Loucy (cell line): ENCODE data around the gene ALDH6A1.
"Not testable (repeated sequence)": the region's sequence is repeated elsewhere in the genome, so short reads cannot be mapped to it uniquely, and the experiment has no call there.

Source experiments
- H2AFZ ChIP-seq: fragments of 200-600 bp; sonication (generic); 2 replicates; pipeline ENCODE4 v1.6.0; 2016; ENCODE audit warnings: antibody characterized with exemption, mild to moderate bottlenecking, low read length, moderate library complexity
- H3F3A ChIP-seq: fragments of 200-600 bp; 2 replicates; pipeline ENCODE4 v1.6.0; 2016; ENCODE audit warnings: antibody characterized with exemption, low read depth, mild to moderate bottlenecking
- H3K27me3 ChIP-seq: fragments of 200-600 bp; sonication (generic); 2 replicates; pipeline ENCODE4 v1.6.1; 2014; ENCODE audit warnings: low read length, mild to moderate bottlenecking; ENCODE audit not compliant: insufficient read depth, poor library complexity, severe bottlenecking
- H3K36me3 ChIP-seq: fragments of 200-600 bp; sonication (generic); 2 replicates; pipeline ENCODE4 v1.6.1; 2016; ENCODE audit warnings: low read length; ENCODE audit not compliant: insufficient read depth
- H3K4me1 ChIP-seq: fragments of 200-600 bp; sonication (generic); 2 replicates; pipeline ENCODE4 v1.5.1; 2014; ENCODE audit warnings: low read length, mild to moderate bottlenecking; ENCODE audit not compliant: insufficient read depth, poor library complexity, severe bottlenecking
- H3K4me2 ChIP-seq: fragments of 200-600 bp; sonication (generic); 2 replicates; pipeline ENCODE4 v1.6.0; 2014; ENCODE audit warnings: antibody characterized with exemption, low read length, low read depth, mild to moderate bottlenecking; ENCODE audit not compliant: poor library complexity, severe bottlenecking
- H3K4me3 ChIP-seq: fragments of 200-600 bp; sonication (generic); 2 replicates; pipeline ENCODE4 v1.5.1; 2014; ENCODE audit warnings: low read length, mild to moderate bottlenecking, mixed read lengths; ENCODE audit not compliant: poor library complexity, severe bottlenecking
- H3K79me2 ChIP-seq: fragments of 200-600 bp; sonication (generic); 2 replicates; pipeline ENCODE4 v1.6.1; 2014; ENCODE audit warnings: low read length; ENCODE audit not compliant: insufficient read depth
- H3K9ac ChIP-seq: fragments of 200-600 bp; sonication (generic); 2 replicates; pipeline ENCODE4 v1.6.0; 2014; ENCODE audit warnings: mild to moderate bottlenecking, low read depth, low read length, moderate library complexity; ENCODE audit not compliant: poor library complexity, severe bottlenecking
- H3K9me2 ChIP-seq: fragments of 200-600 bp; sonication (generic); replicated peaks from 2 replicates; pipeline ENCODE4 v1.6.1; 2016; ENCODE audit warnings: low read depth, low read length, mixed read lengths
- H3K9me3 ChIP-seq: fragments of 200-600 bp; sonication (generic); 2 replicates; pipeline ENCODE4 v1.6.1; 2014; ENCODE audit warnings: mild to moderate bottlenecking, antibody characterized with exemption, low read length, low read depth; ENCODE audit not compliant: insufficient read depth
- H4K20me1 ChIP-seq: fragments of 200-600 bp; sonication (generic); 2 replicates; pipeline ENCODE4 v1.6.0; 2014; ENCODE audit warnings: antibody characterized with exemption, low read length, mild to moderate bottlenecking; ENCODE audit not compliant: insufficient read depth, poor library complexity, severe bottlenecking
- EZH2phosphoT487 ChIP-seq: fragments of 200-600 bp; IDR thresholded peaks from 2 replicates; pipeline ENCODE4 v1.6.1; 2018; ENCODE audit warnings: antibody characterized with exemption, mild to moderate bottlenecking, moderate library complexity, borderline replicate concordance
- TF ChIP-seq, protein P1 (sequence below): fragments of 200-600 bp; sonication (generic); conservative IDR thresholded peaks from 2 replicates; pipeline ENCODE4 v1.5.1; 2014; ENCODE audit warnings: mild to moderate bottlenecking, antibody characterized with exemption, low read length

ALDH6A1 gene

DNA sequence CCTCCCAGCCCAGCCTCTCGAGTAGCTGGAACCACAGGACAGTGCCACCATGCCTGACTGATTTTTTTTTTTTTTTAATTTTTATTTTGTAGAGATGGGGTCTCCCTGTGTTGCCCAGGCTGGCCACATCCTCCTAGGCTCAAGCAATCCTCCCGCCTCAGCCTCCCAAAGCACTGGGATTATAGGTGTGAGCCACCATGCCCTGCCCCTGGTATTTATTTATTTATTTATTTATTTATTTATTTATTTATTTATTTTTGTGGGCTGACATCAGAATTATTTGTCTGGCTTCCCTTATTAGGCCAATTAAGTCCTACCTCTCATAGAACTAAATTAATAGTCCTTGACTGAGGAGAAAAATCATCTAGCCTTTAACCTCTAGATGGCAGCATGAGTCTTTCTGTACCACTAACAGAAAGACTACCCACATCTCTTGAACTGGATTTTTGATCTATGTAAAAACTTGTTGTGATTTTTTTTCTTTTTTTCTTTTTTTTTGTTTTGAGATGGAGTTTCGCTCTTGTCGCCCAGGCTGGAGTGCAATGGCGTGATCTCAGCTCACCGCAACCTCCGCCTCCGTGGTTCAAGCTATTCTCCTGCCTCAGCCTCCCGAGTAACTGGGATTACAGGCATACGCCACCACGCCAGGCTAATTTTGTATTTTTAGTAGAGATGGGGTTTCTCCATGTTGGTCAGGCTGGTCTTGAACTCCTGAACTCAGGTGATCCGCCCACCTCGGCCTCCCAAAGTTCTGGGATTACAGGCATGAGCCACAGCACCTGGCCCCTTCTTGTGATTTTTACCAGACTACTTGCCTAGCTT is 27.4 kb upstream of the ALDH6A1 start:
- not testable (repeated sequence) for H3K9ac ChIP-seq, H4K20me1 ChIP-seq, H3K36me3 ChIP-seq, H3K79me2 ChIP-seq, H3K4me1 ChIP-seq, H3K9me2 ChIP-seq, H3K9me3 ChIP-seq, H3K4me2 ChIP-seq, H2AFZ ChIP-seq, H3K4me3 ChIP-seq, H3K27me3 ChIP-seq, H3F3A ChIP-seq
- TF ChIP-seq, protein P1, sequence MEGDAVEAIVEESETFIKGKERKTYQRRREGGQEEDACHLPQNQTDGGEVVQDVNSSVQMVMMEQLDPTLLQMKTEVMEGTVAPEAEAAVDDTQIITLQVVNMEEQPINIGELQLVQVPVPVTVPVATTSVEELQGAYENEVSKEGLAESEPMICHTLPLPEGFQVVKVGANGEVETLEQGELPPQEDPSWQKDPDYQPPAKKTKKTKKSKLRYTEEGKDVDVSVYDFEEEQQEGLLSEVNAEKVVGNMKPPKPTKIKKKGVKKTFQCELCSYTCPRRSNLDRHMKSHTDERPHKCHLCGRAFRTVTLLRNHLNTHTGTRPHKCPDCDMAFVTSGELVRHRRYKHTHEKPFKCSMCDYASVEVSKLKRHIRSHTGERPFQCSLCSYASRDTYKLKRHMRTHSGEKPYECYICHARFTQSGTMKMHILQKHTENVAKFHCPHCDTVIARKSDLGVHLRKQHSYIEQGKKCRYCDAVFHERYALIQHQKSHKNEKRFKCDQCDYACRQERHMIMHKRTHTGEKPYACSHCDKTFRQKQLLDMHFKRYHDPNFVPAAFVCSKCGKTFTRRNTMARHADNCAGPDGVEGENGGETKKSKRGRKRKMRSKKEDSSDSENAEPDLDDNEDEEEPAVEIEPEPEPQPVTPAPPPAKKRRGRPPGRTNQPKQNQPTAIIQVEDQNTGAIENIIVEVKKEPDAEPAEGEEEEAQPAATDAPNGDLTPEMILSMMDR, result peak; percentile 63

DNA sequence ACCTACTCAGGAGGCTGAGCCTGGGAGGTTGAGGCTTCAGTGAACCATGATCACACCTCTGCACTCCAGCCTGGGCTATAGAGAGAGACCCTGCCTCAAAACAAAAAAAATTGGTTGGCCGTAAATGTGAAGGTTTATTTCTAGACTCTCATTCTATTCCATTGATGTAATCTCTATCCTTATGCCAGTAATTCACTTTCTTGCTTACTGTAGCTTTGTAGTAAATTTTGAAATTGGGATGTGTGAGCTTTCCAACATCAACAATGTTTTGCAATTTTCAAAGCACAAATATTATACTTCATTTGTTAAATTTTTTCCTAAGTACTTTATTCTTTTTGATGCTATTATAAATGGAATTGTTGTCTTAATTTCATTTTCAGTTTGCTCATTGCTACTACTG is 25.1 kb upstream of the ALDH6A1 start:
- Histone ChIP-seq H4K20me1 (no peaks in the 10 kb centered on the region), H3K36me3 (0 out of 2 replicates have a peak, but pooled peaks cover 4% of the 10 kb centered on the region), H2AFZ (no peak overlapping the region), H3K9me3 (no peaks in the 10 kb centered on the region), H3K4me2 (no peak overlapping the region), H3K79me2 (no peaks in the 10 kb centered on the region), H3K4me3 (no peak overlapping the region), H3K4me1 (no peaks in the 10 kb centered on the region), H3K27me3 (no peaks in the 10 kb centered on the region), H3F3A (no peaks in the 10 kb centered on the region), H3K9me2 (no peaks in the 10 kb centered on the region), H3K9ac (no peak overlapping the region)
- TF ChIP-seq, protein P1, result no peak
- no peak for TF ChIP-seq EZH2phosphoT487

DNA sequence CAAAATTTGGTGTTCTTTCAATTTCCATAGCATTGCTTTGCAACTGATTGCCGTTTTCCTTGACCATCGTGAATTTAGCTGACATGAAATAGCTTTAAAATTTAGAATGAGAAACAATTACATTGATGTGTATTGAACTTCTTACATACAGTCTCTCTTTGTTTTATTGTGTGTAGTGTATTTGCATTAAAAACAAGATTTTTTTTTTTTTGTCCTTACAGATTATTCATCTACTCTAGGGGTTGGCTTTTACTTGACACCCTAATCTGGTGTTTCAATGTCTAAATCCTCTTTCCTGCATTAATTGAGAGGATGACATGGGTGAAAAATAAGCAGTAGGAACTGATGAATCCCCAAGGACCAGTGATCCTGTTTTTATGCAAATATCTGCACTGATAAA is 21.1 kb upstream of the ALDH6A1 start:
- Histone ChIP-seq H3K27me3 (no peaks in the 10 kb centered on the region), H3K4me3 (no peak overlapping the region), H3F3A (no peaks in the 10 kb centered on the region), H2AFZ (no peak overlapping the region), H3K36me3 (0 out of 2 replicates have a peak, but pooled peaks cover 4% of the 10 kb centered on the region), H3K9me2 (no peaks in the 10 kb centered on the region), H3K9ac (no peak overlapping the region), H4K20me1 (no peaks in the 10 kb centered on the region), H3K4me2 (no peak overlapping the region), H3K79me2 (no peaks in the 10 kb centered on the region), H3K4me1 (no peaks in the 10 kb centered on the region), H3K9me3 (no peaks in the 10 kb centered on the region)
- TF ChIP-seq EZH2phosphoT487, result no peak
- TF ChIP-seq, protein P1, result no peak
